GM12878 (cell line): ENCODE results near the gene TOX2. TPM values are rescaled to one million over a fixed set of nuclear protein-coding genes. Genes with fewer than 3 reads are reported as not detected.
A peak's percentile ranks its signal among the peaks of the same experiment; 100 is the strongest.

ENCODE experiments used
- ATAC-seq: fragments of 200-7000 bp; cut with Tn5 transposase; 3 replicates; pipeline ENCODE4 v1.9.1; 2020; ENCODE audit warnings: mild to moderate bottlenecking, moderate library complexity
- BruUV-seq: library from RNA; stranded (reverse); fragments of 400-500 nt; replicated peaks from 2 replicates; lab custom pipeline; 2021; lab: Mats Ljungman, UMichigan
- CTCF ChIA-PET: fragments of 300-600 bp; sonication (Branson Sonifier 250); formaldehyde crosslinking; extraction: SDS; loops from one replicate; lab custom pipeline; 2021; ENCODE audit warnings: inconsistent platforms; lab: Yijun Ruan, JAX
- POLR2A ChIA-PET: fragments of 350-600 bp; formaldehyde crosslinking; extraction: SDS; loops from one replicate; lab custom pipeline; 2021; ENCODE audit warnings: inconsistent platforms; lab: Charles Lee
- RAD21 ChIA-PET: fragments of 300-600 bp; sonication (Branson Sonifier 250); formaldehyde crosslinking; loops from one replicate; lab custom pipeline; 2023; ENCODE audit warnings: antibody characterized with exemption; ENCODE audit not compliant: unreplicated experiment; lab: Charles Lee
- SMC1A ChIA-PET: fragments of 300-600 bp; sonication (Branson Sonifier 250); formaldehyde crosslinking; loops from one replicate; lab custom pipeline; 2023; ENCODE audit not compliant: unreplicated experiment, uncharacterized antibody; lab: Charles Lee
- DNase-seq: peaks from one replicate; pipeline ENCODE4 v3.0.0-alpha.2; 2011; ENCODE audit warnings: low read depth, low spot score
- FAIRE-seq: peaks from 3 replicates; lab custom pipeline; 2011; peaks lifted over from hg19 to GRCh38; lab: Jason Lieb, UNC
- H2AFZ ChIP-seq: 2 replicates; pipeline ENCODE4 v1.6.0; 2011; ENCODE audit warnings: low read depth, low read length, control low read depth; ENCODE audit not compliant: control insufficient read depth
- H3K27ac ChIP-seq: 2 replicates; pipeline ENCODE4 v1.5.1; 2011; ENCODE audit warnings: control low read depth; ENCODE audit not compliant: control insufficient read depth, insufficient read depth
- H3K27me3 ChIP-seq, 2 experiments: replicated peaks in 1 of 2; 2 replicates each; pipeline versions ENCODE4 v1.6.0 to v1.6.1; 2011; ENCODE audit warnings: low read length in 1 of 2; ENCODE audit not compliant: control insufficient read depth in 2 of 2, insufficient read depth in 2 of 2
- H3K36me3 ChIP-seq, 2 experiments: 2 replicates each; pipeline ENCODE4 v1.5.1; 2011; ENCODE audit warnings: low read length in 1 of 2; ENCODE audit not compliant: control insufficient read depth in 2 of 2, insufficient read depth in 2 of 2
- H3K4me1 ChIP-seq: 2 replicates; pipeline ENCODE4 v1.6.1; 2011; ENCODE audit warnings: mild to moderate bottlenecking, low read length, moderate library complexity, mixed read lengths; ENCODE audit not compliant: control insufficient read depth, insufficient read depth
- H3K4me2 ChIP-seq: 2 replicates; pipeline ENCODE4 v1.6.0; 2011; ENCODE audit warnings: control low read depth; ENCODE audit not compliant: control insufficient read depth, insufficient read depth
- H3K4me3 ChIP-seq: fragments of 200-600 bp; sonication (generic); 2 replicates; pipeline ENCODE4 v1.5.1; 2016
- H3K79me2 ChIP-seq: 2 replicates; pipeline ENCODE4 v1.6.0; 2011; ENCODE audit warnings: low read length; ENCODE audit not compliant: control insufficient read depth, insufficient read depth
- H3K9ac ChIP-seq: 2 replicates; pipeline ENCODE4 v1.8.0; 2011; ENCODE audit warnings: low read length, control low read depth, mixed read lengths; ENCODE audit not compliant: control insufficient read depth, insufficient read depth
- H3K9me3 ChIP-seq: replicated peaks from 3 replicates; pipeline ENCODE4 v1.5.1; 2011; ENCODE audit warnings: mild to moderate bottlenecking, low read length; ENCODE audit not compliant: control insufficient read depth, insufficient read depth
- H4K20me1 ChIP-seq: 2 replicates; pipeline ENCODE4 v1.6.0; 2011; ENCODE audit not compliant: control insufficient read depth, insufficient read depth
- SREBF1 ChIP-seq: IDR thresholded peaks from 2 replicates; pipeline ENCODE4 v1.6.1; 2012; ENCODE audit warnings: mild to moderate bottlenecking, low read length
- WGBS: methylation state at CpG from one replicate; pipeline ENCODE4 v1.1.6; 2016; ENCODE audit warnings: low lambda C conversion rate; ENCODE audit not compliant: insufficient replicate concordance, insufficient coverage; ENCODE audit errors: missing lambda C conversion rate; 5-methylcytosine and 5-hydroxymethylcytosine counted together
- in situ Hi-C: fragments of 300-500 bp; cut with MboI; formaldehyde crosslinking; loops from 9 replicates; pipeline ENCODE4 v1.14.3; 2018; ENCODE audit warnings: mixed read lengths
- intact Hi-C: fragments of 100-400 bp; cut with micrococcal nuclease; formaldehyde crosslinking; loops from one replicate; pipeline ENCODE4 v1.14.2; 2022; ENCODE audit not compliant: unreplicated experiment
- polyA plus RNA-seq, 11 experiments: library from polyadenylated mRNA; depleted of rRNA in 4 of 11; unstranded in 6 of 11; stranded (reverse) in 5 of 11; fragments of >200 nt; fragmentation: Nextera tagmentation in 4 of 11; fragmentation: Illumina TruSeq in 1 of 11; extraction: Ambion mirVana in 4 of 11; extraction: Trizol in 1 of 11; gene quantifications; 1 replicate in 1 of 11; 2 replicates in 10 of 11; pipeline versions ENCODE4 v1.2.1 to v1.2.3, GENCODE V29; 2011 to 2016; ENCODE audit warnings: inconsistent platforms in 2 of 11, missing spikeins in 2 of 11, low read depth in 1 of 11
- total RNA-seq, 4 experiments: library from RNA; depleted of rRNA in 3 of 4; stranded (reverse); fragments of >200 nt in 3 of 4; fragmentation: Illumina TruSeq in 1 of 4; extraction: Trizol in 1 of 4; gene quantifications; 2 replicates each; pipeline versions ENCODE4 v1.2.1 to v1.2.3, GENCODE V29; 2013 to 2021
- TF ChIP-seq, protein P1 (sequence below), 3 experiments: IDR thresholded peaks in 2 of 3; conservative IDR thresholded peaks in 1 of 3; 2 replicates each; pipeline ENCODE4 v1.5.1; 2011; ENCODE audit warnings: low read depth in 3 of 3, low read length in 3 of 3, mild to moderate bottlenecking in 3 of 3, control low read depth in 2 of 3, moderate library complexity in 2 of 3, inconsistent platforms in 1 of 3, mixed read lengths in 1 of 3; ENCODE audit not compliant: control insufficient read depth in 2 of 3, insufficient read depth in 1 of 3; ENCODE audit errors: extremely low read depth in 1 of 3
- TF ChIP-seq, protein P2 (sequence below): fragments of 450-650 bp; IDR thresholded peaks from 2 replicates; pipeline ENCODE4 v1.6.1; 2014; ENCODE audit warnings: mild to moderate bottlenecking

TOX2 gene
- total and polyA plus RNA-seq, 10 of the 15 experiments (the other 5 are each of a cell fraction or from before 2014, with no cell fraction given), result 2.6 to 40.5 (median 7.9) TPM

DNA sequence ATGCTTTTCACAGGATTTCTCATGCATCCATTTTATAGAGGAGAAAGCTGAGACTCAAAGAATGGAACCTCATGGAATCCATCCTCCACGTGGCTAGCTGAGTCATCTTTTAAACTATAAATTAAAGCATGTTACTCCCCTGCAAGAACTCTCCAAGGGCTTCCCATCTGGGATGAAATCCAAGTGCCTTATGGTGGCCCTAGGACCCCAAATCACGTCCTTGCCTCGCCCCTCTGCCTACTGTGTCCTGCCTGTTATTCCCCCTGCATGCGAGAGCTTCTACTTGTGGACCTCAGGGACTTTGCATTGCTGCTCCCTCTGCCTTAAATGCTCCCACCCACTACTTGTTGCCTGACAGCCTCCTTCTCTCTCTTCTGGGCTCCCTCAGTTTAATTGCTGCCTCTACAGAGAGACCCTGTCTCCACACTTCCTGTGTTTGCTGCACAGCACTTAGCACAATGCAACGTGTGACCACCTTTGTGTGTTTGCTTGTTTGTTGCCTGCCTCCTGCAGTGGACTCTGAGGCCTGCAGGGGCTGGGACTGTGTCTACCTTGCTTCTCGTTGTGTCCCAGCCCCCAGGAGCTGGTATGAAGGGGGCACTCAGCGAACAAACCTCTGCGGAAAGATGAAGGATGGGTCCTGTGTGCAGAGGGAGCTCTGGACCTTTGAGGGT, 39.4 kb downstream of the TOX2 start:
- ChIA-PET RAD21 (interaction anchor here (0.6 to 3.2 kb wide), 18 partner anchors 11 to 230 kb away, joined by 3 to 29 read pairs (median 4); no protein-coding TSS in a partner anchor), CTCF (interaction anchor here (0.6 to 6.1 kb wide), 15 partner anchors 12 to 562 kb away, joined by 3 to 34 read pairs (median 3); no protein-coding TSS in a partner anchor), SMC1A (interaction anchor here (0.9 to 9.5 kb wide), 13 partner anchors 10 to 203 kb away, joined by 3 to 111 read pairs (median 6); no protein-coding TSS in a partner anchor), POLR2A (interaction anchor here (0.8 to 4.9 kb wide), 2 partner anchors 12 to 47 kb away, joined by 3 to 36 read pairs; no protein-coding TSS in a partner anchor)
- Histone ChIP-seq H3K27me3 (no peaks in the 10 kb centered on the region), H3K4me3 (no peak overlapping the region), H3K36me3 (no peaks in the 10 kb centered on the region), H3K4me2 (no peak overlapping the region), H3K79me2 (no peaks in the 10 kb centered on the region), H2AFZ (no peak overlapping the region), H3K9me3 (no peaks in the 10 kb centered on the region; the same call in 2 of the 3 replicates), H4K20me1 (no peaks in the 10 kb centered on the region), H3K9ac (no peak overlapping the region), H3K4me1 (peaks cover 48% of the 10 kb centered on the region), H3K27ac (no peak overlapping the region)
- intact Hi-C loops, result loop anchor here (2.0 kb wide), 1 partner anchor 29 kb away; no protein-coding TSS in a partner anchor
- BruUV-seq, result no TSS peak
- FAIRE-seq (no peak), ATAC-seq (no peak), DNase-seq (no peak)
- WGBS, result 55% methylated on average over 8 of the region's 8 CpGs
- in situ Hi-C loops, result no loop called here
- TF ChIP-seq, protein P1, sequence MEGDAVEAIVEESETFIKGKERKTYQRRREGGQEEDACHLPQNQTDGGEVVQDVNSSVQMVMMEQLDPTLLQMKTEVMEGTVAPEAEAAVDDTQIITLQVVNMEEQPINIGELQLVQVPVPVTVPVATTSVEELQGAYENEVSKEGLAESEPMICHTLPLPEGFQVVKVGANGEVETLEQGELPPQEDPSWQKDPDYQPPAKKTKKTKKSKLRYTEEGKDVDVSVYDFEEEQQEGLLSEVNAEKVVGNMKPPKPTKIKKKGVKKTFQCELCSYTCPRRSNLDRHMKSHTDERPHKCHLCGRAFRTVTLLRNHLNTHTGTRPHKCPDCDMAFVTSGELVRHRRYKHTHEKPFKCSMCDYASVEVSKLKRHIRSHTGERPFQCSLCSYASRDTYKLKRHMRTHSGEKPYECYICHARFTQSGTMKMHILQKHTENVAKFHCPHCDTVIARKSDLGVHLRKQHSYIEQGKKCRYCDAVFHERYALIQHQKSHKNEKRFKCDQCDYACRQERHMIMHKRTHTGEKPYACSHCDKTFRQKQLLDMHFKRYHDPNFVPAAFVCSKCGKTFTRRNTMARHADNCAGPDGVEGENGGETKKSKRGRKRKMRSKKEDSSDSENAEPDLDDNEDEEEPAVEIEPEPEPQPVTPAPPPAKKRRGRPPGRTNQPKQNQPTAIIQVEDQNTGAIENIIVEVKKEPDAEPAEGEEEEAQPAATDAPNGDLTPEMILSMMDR (IDR thresholded peaks at IDR 0.05 in 2 of 3, conservative IDR thresholded peaks at IDR 0.05 in 1 of 3; ENCODE audit: control insufficient read depth in 2 of 3, extremely low read depth in 1 of 3, insufficient read depth in 1 of 3, low read depth in 3 of 3, low read length in 3 of 3), result peak in 1 of 3 experiments; percentile 4; a peak in 1 of 6 replicates
- no peak for TF ChIP-seq SREBF1
- TF ChIP-seq, protein P2, sequence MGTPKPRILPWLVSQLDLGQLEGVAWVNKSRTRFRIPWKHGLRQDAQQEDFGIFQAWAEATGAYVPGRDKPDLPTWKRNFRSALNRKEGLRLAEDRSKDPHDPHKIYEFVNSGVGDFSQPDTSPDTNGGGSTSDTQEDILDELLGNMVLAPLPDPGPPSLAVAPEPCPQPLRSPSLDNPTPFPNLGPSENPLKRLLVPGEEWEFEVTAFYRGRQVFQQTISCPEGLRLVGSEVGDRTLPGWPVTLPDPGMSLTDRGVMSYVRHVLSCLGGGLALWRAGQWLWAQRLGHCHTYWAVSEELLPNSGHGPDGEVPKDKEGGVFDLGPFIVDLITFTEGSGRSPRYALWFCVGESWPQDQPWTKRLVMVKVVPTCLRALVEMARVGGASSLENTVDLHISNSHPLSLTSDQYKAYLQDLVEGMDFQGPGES, result no peak
